Measurements from ENCODE around the gene HDDC2. TPM values are rescaled to one million over a fixed set of nuclear protein-coding genes. Genes with fewer than 3 reads are reported as not detected.
A peak's percentile ranks its signal among the peaks of the same experiment; 100 is the strongest.

The HDDC2 gene
- total RNA-seq, 3 donors from 2014 or later (not counting 1 experiment from before 2014, with no cell fraction given): 53.5 to 87.5 (median 57.3) TPM

- TF ChIP-seq CTCF (IDR thresholded peaks at IDR 0.05): no peak
- Histone ChIP-seq H3K27ac (ENCODE audit: low read length) (no peak overlapping the region), H3K4me1 (ENCODE audit: control insufficient read depth, insufficient read depth, low read length) (peaks cover 11% of the 10 kb centered on the region), H3K4me3 (ENCODE audit: low read length) (no peak overlapping the region), H3K27me3 (ENCODE audit: control insufficient read depth, insufficient read depth, low read length) (no peaks in the 10 kb centered on the region), H3K9me3 (ENCODE audit: control insufficient read depth, insufficient read depth, low read length) (no peaks in the 10 kb centered on the region), H3K36me3 (ENCODE audit: control insufficient read depth, insufficient read depth, low read length) (no peaks in the 10 kb centered on the region)
- 91% methylated on average over 2 of the region's 3 CpGs for WGBS (ENCODE audit: insufficient coverage)
- no peak overlapping the region for H3K27ac Mint-ChIP-seq
- H3K9me3 Mint-ChIP-seq: peaks cover 0 to 3% of the 10 kb centered on the region in 2 donors
- no peaks in the 10 kb centered on the region for H3K36me3 Mint-ChIP-seq
- intact Hi-C loops (cut with micrococcal nuclease): loop anchor here (10.0 kb wide), 1 partner anchor 150 kb away; the partner anchor contains the start of gene TPD52L1
- H3K4me3 Mint-ChIP-seq: no peak overlapping the region
- H3K4me1 Mint-ChIP-seq: peaks cover 24 to 30% of the 10 kb centered on the region in 2 donors
- peaks cover 5 to 27% of the 10 kb centered on the region in 2 donors for H3K27me3 Mint-ChIP-seq (ENCODE audit: low read depth in 2 of 2)
- ATAC-seq: no peak
- no peak for DNase-seq
Measured at GRCh38 chr6:125304970-125305660, 3.3 kb upstream of the HDDC2 start.

GRCh38 chr6:125303512-125303854, 1.7 kb upstream of the HDDC2 start:
- 60% methylated on average over 1 of the region's 1 CpG for WGBS (ENCODE audit: insufficient coverage)
- H3K4me1 Mint-ChIP-seq: peaks cover 41 to 46% of the 10 kb centered on the region in 2 donors

GRCh38 chr6:125302840-125303511, 1.2 kb upstream of the HDDC2 start:
- Histone ChIP-seq H3K4me1 (ENCODE audit: control insufficient read depth, insufficient read depth, low read length) (peaks cover 13% of the 10 kb centered on the region), H3K27me3 (ENCODE audit: control insufficient read depth, insufficient read depth, low read length) (no peaks in the 10 kb centered on the region), H3K36me3 (ENCODE audit: control insufficient read depth, insufficient read depth, low read length) (peaks cover 11% of the 10 kb centered on the region), H3K9me3 (ENCODE audit: control insufficient read depth, insufficient read depth, low read length) (no peaks in the 10 kb centered on the region), H3K4me3 (ENCODE audit: low read length) (no peak overlapping the region), H3K27ac (ENCODE audit: low read length) (no peak overlapping the region)
- Mint-ChIP-seq H3K36me3 (peaks cover 6% of the 10 kb centered on the region), H3K4me3 (peak overlapping the region; percentile 94), H3K9me3 (peaks cover 0 to 3% of the 10 kb centered on the region in 2 donors), H3K4me1 (peaks cover 44 to 50% of the 10 kb centered on the region in 2 donors), H3K27me3 (ENCODE audit: low read depth in 2 of 2) (peaks cover 3 to 22% of the 10 kb centered on the region in 2 donors), H3K27ac (peak overlapping the region; percentile 82 to 89)
- DNase-seq (peak in 1 of 2 donors; percentile 58), ATAC-seq (peak in 2 of 3 donors; percentile 4 to 9)
- no peak for TF ChIP-seq CTCF (IDR thresholded peaks at IDR 0.05)
- intact Hi-C loops (cut with micrococcal nuclease): loop anchor here (10.0 kb wide), 1 partner anchor 148 kb away; the partner anchor contains the start of gene TPD52L1
- WGBS (ENCODE audit: insufficient coverage): 90% methylated on average over 4 of the region's 4 CpGs

More at GRCh38 chr6:125303512-125303854, 1.7 kb upstream of the HDDC2 start:
- H3K4me1 ChIP-seq (ENCODE audit: control insufficient read depth, insufficient read depth, low read length): peaks cover 13% of the 10 kb centered on the region
- H3K9me3 ChIP-seq (ENCODE audit: control insufficient read depth, insufficient read depth, low read length): no peaks in the 10 kb centered on the region
- H3K4me3 ChIP-seq (ENCODE audit: low read length): no peak overlapping the region
- peaks cover 3 to 22% of the 10 kb centered on the region in 2 donors for H3K27me3 Mint-ChIP-seq (ENCODE audit: low read depth in 2 of 2)
- intact Hi-C loops (cut with micrococcal nuclease): loop anchor here (10.0 kb wide), 1 partner anchor 149 kb away; the partner anchor contains the start of gene TPD52L1
- H3K9me3 Mint-ChIP-seq: peaks cover 0 to 3% of the 10 kb centered on the region in 2 donors
- H3K27ac Mint-ChIP-seq: peak overlapping the region; percentile 82 to 89
- H3K4me3 Mint-ChIP-seq: peak overlapping the region; percentile 94
- H3K27ac ChIP-seq (ENCODE audit: low read length): no peak overlapping the region
- no peaks in the 10 kb centered on the region for H3K27me3 ChIP-seq (ENCODE audit: control insufficient read depth, insufficient read depth, low read length)
- ATAC-seq: no peak
- peak in 1 of 2 donors; percentile 11 for DNase-seq
- no peak for TF ChIP-seq CTCF (IDR thresholded peaks at IDR 0.05)
- H3K36me3 ChIP-seq (ENCODE audit: control insufficient read depth, insufficient read depth, low read length): peaks cover 6% of the 10 kb centered on the region
- peaks cover 2% of the 10 kb centered on the region for H3K36me3 Mint-ChIP-seq
